Left kidney (tissue), 2 donors: Measurements from ENCODE around the gene VWA3B. TPM values are rescaled to one million over a fixed set of nuclear protein-coding genes. Genes with fewer than 3 reads are reported as not detected.

Experiments used
- DNase-seq: peaks from one replicate; pipeline ENCODE4 v3.0.0-alpha.2; 2013
- polyA plus RNA-seq: library from polyadenylated mRNA; unstranded; fragments of 120-200 nt; gene quantifications from one replicate; pipeline ENCODE4 v1.2.1, GENCODE V29; 2013; ENCODE audit not compliant: insufficient read length

Gene VWA3B
- polyA plus RNA-seq, 1 donor, result 0.80 TPM

DNA sequence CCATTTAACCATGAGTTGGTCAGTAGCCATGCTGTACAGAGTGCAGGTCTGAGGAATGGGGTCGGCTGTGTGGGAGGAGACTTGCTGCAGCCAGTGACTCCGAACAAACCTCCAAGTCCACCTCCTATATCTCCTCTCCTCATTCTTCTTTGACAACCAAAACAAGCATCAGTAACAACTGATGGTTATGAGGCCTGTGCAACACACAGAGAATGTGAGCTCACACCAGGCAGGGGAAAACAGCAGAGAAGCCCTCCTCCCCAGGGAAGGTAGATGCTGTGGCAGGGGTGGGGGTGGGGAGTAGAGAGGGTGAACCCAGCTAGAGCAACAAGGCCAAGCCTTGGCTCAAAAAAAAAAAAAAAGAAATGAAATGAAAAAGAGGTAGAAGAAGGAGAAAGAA is 247.0 kb downstream of the VWA3B start:
- no peak for DNase-seq

DNA sequence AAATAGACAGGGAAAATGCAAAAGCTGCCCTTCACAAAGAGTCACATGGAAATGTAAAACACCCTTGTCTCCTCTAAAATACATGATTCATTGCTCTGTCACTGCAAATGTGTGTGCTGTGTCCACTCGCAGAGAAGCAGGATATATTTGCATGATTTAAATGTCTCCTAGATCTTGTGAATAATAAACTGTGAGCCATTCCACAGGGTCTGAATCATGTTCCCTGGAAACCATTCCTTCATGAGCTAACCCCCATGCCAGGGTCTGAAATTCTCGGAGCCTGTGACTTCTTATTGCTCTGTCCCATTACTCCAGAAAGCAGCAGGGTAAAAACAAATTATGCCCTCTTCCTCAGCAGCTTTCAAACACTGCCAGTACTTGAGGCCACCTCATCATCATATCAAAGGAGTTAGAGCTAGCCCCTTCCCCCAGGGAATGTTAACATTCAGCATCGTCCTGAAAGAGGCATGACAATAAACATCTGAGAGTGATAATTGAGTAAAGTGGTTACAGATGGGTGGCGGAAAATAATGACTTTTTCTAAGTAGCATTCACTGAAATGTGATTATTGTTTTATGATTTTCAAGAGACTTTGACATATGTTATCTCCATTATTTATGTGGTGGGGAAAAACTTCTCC is 247.6 kb downstream of the VWA3B start:
- no peak for DNase-seq

DNA sequence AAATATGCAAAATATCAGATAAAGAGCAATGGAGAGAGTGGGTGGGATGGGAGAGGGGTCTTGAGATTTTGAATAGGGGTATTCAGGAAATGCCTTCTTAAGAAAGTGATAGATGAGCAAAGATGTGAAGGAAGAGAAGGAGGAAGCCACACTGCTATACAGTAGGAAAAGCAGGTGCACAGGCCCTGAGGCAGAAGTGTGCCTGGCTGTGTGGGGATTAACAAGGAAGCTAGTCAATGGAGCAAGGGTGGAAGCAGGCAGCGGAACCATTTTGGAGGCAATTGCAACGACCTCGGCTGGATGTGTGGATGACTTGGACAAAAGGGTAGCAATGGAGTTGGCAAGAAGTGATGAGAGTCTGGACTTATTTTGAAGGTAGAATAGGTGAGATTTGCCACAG is 248.3 kb downstream of the VWA3B start:
- DNase-seq, result no peak

GRCh38 chr2:98341241-98341640 is 254.3 kb downstream of the VWA3B start:
- no peak for DNase-seq

GRCh38 chr2:98343285-98343684 is 256.3 kb downstream of the VWA3B start:
- no peak for DNase-seq

GRCh38 chr2:98346311-98347236 is 259.6 kb downstream of the VWA3B start, which contains the start of gene CNGA3:
Gene CNGA3, plus strand, starts transcription at chr2:98346456. Its CDS starts 23,520 bp downstream, at chr2:98369976.
- peak; percentile 55 for DNase-seq

DNA sequence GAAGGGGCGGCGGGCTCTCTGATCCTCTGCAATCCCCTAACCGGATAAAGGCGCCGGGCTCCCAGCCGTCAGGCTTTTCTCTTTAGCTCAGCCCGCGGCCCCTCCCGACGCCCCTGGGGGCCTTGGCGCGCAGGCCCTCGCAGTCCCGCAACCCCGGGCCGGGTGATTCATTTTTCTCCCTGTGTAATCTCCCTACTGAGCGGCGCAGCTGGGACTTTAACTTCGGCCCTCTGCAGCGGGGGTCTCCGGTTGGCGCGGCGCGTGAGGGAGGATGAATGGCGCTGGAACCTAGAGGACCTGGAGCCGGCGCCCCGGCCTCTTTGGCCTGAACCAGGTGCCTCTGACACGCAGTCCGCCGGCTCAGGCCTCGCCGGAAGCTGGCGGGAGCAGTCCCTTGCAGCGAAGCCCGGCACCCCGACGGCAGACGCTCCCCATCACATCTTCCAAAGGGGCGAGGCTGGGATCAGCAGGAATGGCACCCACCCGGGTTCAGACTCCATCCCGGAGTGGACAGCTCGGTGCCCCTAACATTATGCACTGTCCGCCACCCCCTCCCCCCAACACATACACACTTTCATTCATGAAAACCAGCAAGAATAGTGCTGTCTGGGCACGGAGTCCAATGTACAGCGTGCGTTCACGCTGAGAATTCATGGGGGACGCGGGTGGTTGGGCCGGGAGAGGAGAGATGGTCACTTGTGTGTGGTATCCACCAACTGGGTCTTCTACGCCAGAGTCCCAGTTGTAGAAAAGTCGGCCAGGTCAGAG is 260.5 kb downstream of the VWA3B start:
- no peak for DNase-seq

- no peak for DNase-seq
Measured at GRCh38 chr2:98348066-98348561, 261.1 kb downstream of the VWA3B start.

DNA sequence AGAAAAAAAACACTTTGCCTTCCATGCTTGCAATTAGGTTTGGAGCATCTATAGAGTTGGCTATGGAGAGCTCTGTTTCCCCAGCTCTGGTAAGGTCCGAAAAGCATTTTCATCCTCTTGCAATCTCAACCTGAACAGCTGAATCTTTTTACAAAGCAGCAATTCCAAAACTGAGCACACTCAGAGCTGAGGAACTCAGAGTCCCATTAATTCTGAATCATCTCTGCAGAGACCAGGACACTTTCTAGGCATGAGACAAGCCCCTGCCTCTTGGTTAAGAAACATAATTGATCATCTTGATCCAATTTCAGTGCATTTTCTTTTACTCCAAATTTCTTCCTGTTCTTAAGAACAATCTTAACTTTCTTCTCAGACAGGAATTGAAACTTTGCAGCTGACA is 263.4 kb downstream of the VWA3B start:
- DNase-seq, result no peak

DNA sequence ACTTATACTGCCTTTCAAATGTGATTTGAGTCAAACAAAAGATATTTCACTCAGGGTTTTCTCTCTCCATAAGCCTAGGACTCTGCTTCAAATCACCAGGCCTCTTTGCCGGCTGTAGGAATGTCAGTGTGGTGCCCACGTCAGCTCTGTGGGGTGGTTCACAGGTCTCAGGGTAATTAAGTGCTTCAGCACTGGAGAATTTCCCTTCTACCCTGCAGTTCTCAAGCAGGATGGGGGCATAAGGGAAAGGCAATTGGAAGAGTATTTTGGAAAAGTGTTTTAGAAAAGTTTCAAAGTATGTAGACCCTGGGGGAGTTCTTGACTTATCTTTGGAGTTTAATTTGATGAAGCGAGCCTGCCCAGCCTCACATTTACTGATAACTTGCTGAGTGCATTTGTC is 268.9 kb downstream of the VWA3B start:
- no peak for DNase-seq

DNA sequence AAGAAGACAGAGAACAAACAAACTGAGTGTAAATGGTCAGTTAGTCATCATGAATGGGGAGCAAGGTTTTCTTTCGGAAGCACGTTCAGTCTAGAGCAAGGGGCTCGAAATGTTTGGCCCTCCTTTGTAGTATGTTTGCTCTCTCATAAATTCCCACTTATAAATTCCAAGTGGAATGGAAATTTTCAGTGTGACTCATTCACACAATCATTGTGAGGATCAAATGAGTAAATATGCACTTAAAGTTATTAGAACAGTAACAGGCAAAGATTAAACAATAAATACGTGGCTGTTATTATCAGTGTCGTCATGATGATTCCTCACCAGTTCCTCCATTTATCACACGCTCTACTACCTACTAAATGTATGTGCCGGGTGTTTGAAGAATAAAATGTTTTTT is 269.8 kb downstream of the VWA3B start:
- no peak for DNase-seq

DNA sequence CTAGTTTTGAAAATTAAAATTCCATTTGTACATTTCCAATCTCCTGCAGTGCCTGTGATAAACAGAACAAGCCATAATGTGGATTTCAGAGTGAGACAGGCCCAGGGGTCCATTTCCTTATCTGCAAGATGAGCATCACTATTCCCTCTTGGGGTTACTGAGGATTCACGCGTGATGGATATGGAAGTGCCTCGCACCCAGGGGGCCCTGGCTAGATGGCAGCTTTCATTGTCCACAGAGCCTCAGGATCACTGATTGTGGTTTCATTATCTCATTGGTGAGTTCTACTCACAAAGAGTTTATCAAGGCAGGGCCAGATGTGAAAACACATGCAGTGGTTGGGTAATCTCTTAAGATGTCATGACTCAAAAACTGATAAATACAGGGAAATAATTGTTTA is 270.9 kb downstream of the VWA3B start:
- DNase-seq, result no peak

- no peak for DNase-seq
Measured at GRCh38 chr2:98359986-98360385, 273.0 kb downstream of the VWA3B start.

Other genes starting within 250 kb of the VWA3B start
- gene TMEM131, start 91.2 kb upstream of the VWA3B start, polyA plus RNA-seq, result 58.1 TPM